OCI-LY7 (cell line): Measurements from ENCODE around the gene KLHL6. TPM values are rescaled to one million over a fixed set of nuclear protein-coding genes. Genes with fewer than 3 reads are reported as not detected.
"Not testable (repeated sequence)": the region's sequence is repeated elsewhere in the genome, so short reads cannot be mapped to it uniquely, and the experiment has no call there.

Experiments
- BruUV-seq: library from RNA; stranded (reverse); fragments of 400-500 nt; replicated peaks from 2 replicates; lab custom pipeline; 2021; lab: Mats Ljungman, UMichigan
- CTCF ChIA-PET: fragments of 300-600 bp; sonication (Branson Sonifier 250); formaldehyde crosslinking; loops from one replicate; lab custom pipeline; 2022; ENCODE audit warnings: antibody characterized with exemption; ENCODE audit not compliant: unreplicated experiment; lab: Charles Lee
- POLR2A ChIA-PET: fragments of 300-600 bp; sonication (Branson Sonifier 250); formaldehyde crosslinking; loops from one replicate; lab custom pipeline; 2022; ENCODE audit warnings: antibody characterized with exemption; lab: Charles Lee
- DNase-seq: peaks from one replicate; pipeline ENCODE4 v3.0.0-alpha.2; 2015; ENCODE audit warnings: low spot score
- H2AFZ ChIP-seq: fragments of 200-600 bp; sonication (generic), shearing (Covaris generic); 2 replicates; pipeline ENCODE4 v1.6.1; 2014; ENCODE audit warnings: mild to moderate bottlenecking, antibody characterized with exemption, low read length, moderate library complexity
- H3K27ac ChIP-seq: fragments of 200-600 bp; sonication (generic); 2 replicates; pipeline ENCODE4 v1.5.1; 2014; ENCODE audit warnings: mixed run types, low read depth, mild to moderate bottlenecking, moderate library complexity, low read length, inconsistent platforms; ENCODE audit not compliant: poor library complexity, severe bottlenecking
- H3K36me3 ChIP-seq: fragments of 200-600 bp; sonication (generic); 2 replicates; pipeline ENCODE4 v1.6.1; 2014; ENCODE audit warnings: mild to moderate bottlenecking, antibody characterized with exemption, low read length, moderate library complexity, mixed read lengths; ENCODE audit not compliant: insufficient read depth
- H3K4me1 ChIP-seq: fragments of 200-600 bp; sonication (generic); 2 replicates; pipeline ENCODE4 v1.5.1; 2014; ENCODE audit warnings: mild to moderate bottlenecking, low read length; ENCODE audit not compliant: insufficient read depth, poor library complexity, severe bottlenecking
- H3K4me2 ChIP-seq: fragments of 200-600 bp; sonication (generic); 2 replicates; pipeline ENCODE4 v1.6.1; 2014; ENCODE audit warnings: mild to moderate bottlenecking, low read length
- H3K4me3 ChIP-seq: fragments of 200-600 bp; sonication (generic); 2 replicates; pipeline ENCODE4 v1.5.1; 2014; ENCODE audit warnings: mild to moderate bottlenecking, low read depth, low read length; ENCODE audit not compliant: poor library complexity, severe bottlenecking
- H3K79me2 ChIP-seq: fragments of 200-600 bp; sonication (generic); 2 replicates; pipeline ENCODE4 v1.6.1; 2016; ENCODE audit warnings: low read depth, mild to moderate bottlenecking, low read length, moderate library complexity, mixed read lengths; ENCODE audit not compliant: insufficient read depth
- H3K9me2 ChIP-seq: fragments of 200-600 bp; sonication (generic); 2 replicates; pipeline ENCODE4 v1.6.1; 2016; ENCODE audit warnings: mild to moderate bottlenecking, low read length, mixed read lengths; ENCODE audit not compliant: insufficient read depth
- H3K9me3 ChIP-seq: fragments of 200-600 bp; sonication (generic); 2 replicates; pipeline ENCODE4 v1.6.1; 2014; ENCODE audit warnings: mild to moderate bottlenecking, mixed run types, low read length, mixed read lengths
- H4K20me1 ChIP-seq: fragments of 200-600 bp; sonication (generic); 2 replicates; pipeline ENCODE4 v1.6.1; 2014; ENCODE audit warnings: mild to moderate bottlenecking, antibody characterized with exemption, low read length, moderate library complexity, mixed read lengths; ENCODE audit not compliant: insufficient read depth
- CTCF ChIP-seq: fragments of 200-600 bp; sonication (generic); conservative IDR thresholded peaks from 2 replicates; pipeline ENCODE4 v1.5.1; 2014; ENCODE audit warnings: mild to moderate bottlenecking, antibody characterized with exemption, low read length, moderate library complexity, mixed read lengths
- EZH2phosphoT487 ChIP-seq: fragments of 200-600 bp; sonication (generic); IDR thresholded peaks from 2 replicates; pipeline ENCODE4 v1.6.1; 2018; ENCODE audit warnings: low read depth, borderline replicate concordance, mild to moderate bottlenecking, mixed run types, antibody characterized with exemption, low read length, moderate library complexity, mixed read lengths
- intact Hi-C: fragments of 100-400 bp; cut with micrococcal nuclease; formaldehyde crosslinking; loops from one replicate; pipeline ENCODE4 v1.10.0; 2022; ENCODE audit not compliant: unreplicated experiment
- total RNA-seq, 2 experiments: library from RNA; depleted of rRNA in 1 of 2; stranded (reverse); fragments of >200 nt in 1 of 2; shearing (Covaris generic) in 1 of 2; gene quantifications; 2 replicates each; pipeline ENCODE4 v1.2.3, GENCODE V29; 2014 to 2022

Gene KLHL6
- total RNA-seq, 2 experiments from 2014 or later, result 143 to 169 TPM

GRCh38 chr3:183529717-183530116 is 25.8 kb downstream of the KLHL6 start:
- no peak for DNase-seq
- Histone ChIP-seq H4K20me1 (peaks cover 22% of the 10 kb centered on the region; the same call in 1 of the 2 replicates), H3K79me2 (peaks cover 100% of the 10 kb centered on the region), H3K4me3 (no peak overlapping the region), H3K4me2 (no peak overlapping the region), H3K9me3 (no peaks in the 10 kb centered on the region), H3K9me2 (no peaks in the 10 kb centered on the region), H3K36me3 (peaks cover 96% of the 10 kb centered on the region), H3K4me1 (peaks cover 92% of the 10 kb centered on the region), H3K27ac (peak overlapping the region; percentile 23), H2AFZ (no peak overlapping the region)
- ChIA-PET POLR2A (interaction anchor here (1.2 to 4.1 kb wide), 3 partner anchors 11 to 24 kb away, joined by 3 to 27 read pairs (median 3); no protein-coding TSS in a partner anchor), CTCF (no interaction called here)
- no TSS peak for BruUV-seq
- TF ChIP-seq EZH2phosphoT487, result no peak
- no peak for TF ChIP-seq CTCF
- intact Hi-C loops, result no loop called here

GRCh38 chr3:183529185-183529584 is 26.3 kb downstream of the KLHL6 start:
- no peak for DNase-seq
- Histone ChIP-seq H3K36me3 (peaks cover 98% of the 10 kb centered on the region), H2AFZ (no peak overlapping the region), H3K4me3 (no peak overlapping the region), H3K79me2 (peaks cover 100% of the 10 kb centered on the region), H3K9me3 (no peaks in the 10 kb centered on the region), H3K27ac (no peak overlapping the region), H3K4me1 (peaks cover 87% of the 10 kb centered on the region), H4K20me1 (peaks cover 22% of the 10 kb centered on the region; the same call in 1 of the 2 replicates), H3K9me2 (no peaks in the 10 kb centered on the region), H3K4me2 (no peak overlapping the region)
- ChIA-PET POLR2A (interaction anchor here (1.1 to 4.5 kb wide), 4 partner anchors 10 to 60 kb away, joined by 5 to 32 read pairs (median 19); no protein-coding TSS in a partner anchor), CTCF (no interaction called here)
- BruUV-seq, result no TSS peak
- intact Hi-C loops, result no loop called here
- no peak for TF ChIP-seq CTCF
- no peak for TF ChIP-seq EZH2phosphoT487

GRCh38 chr3:183528758-183529157 is 26.7 kb downstream of the KLHL6 start:
- CTCF ChIA-PET, H3K9me3 ChIP-seq, BruUV-seq, H3K9me2 ChIP-seq, intact Hi-C loops, H2AFZ ChIP-seq, H3K4me3 ChIP-seq, DNase-seq: not testable (repeated sequence)
- peaks cover 100% of the 10 kb centered on the region for H3K79me2 ChIP-seq
- H3K36me3 ChIP-seq, result peaks cover 98% of the 10 kb centered on the region
- POLR2A ChIA-PET, result interaction anchor here (0.7 to 4.5 kb wide), 8 partner anchors 9 to 61 kb away, joined by 5 to 32 read pairs (median 12); no protein-coding TSS in a partner anchor
- H3K27ac ChIP-seq, result peak overlapping the region; percentile 53
- H4K20me1 ChIP-seq, result peaks cover 22% of the 10 kb centered on the region; the same call in 1 of the 2 replicates
- H3K4me1 ChIP-seq, result peaks cover 83% of the 10 kb centered on the region
- H3K4me2 ChIP-seq, result peak overlapping the region; percentile 54; the same call in 1 of the 2 replicates
